OCI-LY7 (cell line): Measurements from ENCODE around the gene FOXP1. TPM values are rescaled to one million over a fixed set of nuclear protein-coding genes. Genes with fewer than 3 reads are reported as not detected.
A peak's percentile ranks its signal among the peaks of the same experiment; 100 is the strongest.

Experiments
- BruUV-seq: library from RNA; stranded (reverse); fragments of 400-500 nt; replicated peaks from 2 replicates; lab custom pipeline; 2021; lab: Mats Ljungman, UMichigan
- CTCF ChIA-PET: fragments of 300-600 bp; sonication (Branson Sonifier 250); formaldehyde crosslinking; loops from one replicate; lab custom pipeline; 2022; ENCODE audit warnings: antibody characterized with exemption; ENCODE audit not compliant: unreplicated experiment; lab: Charles Lee
- POLR2A ChIA-PET: fragments of 300-600 bp; sonication (Branson Sonifier 250); formaldehyde crosslinking; loops from one replicate; lab custom pipeline; 2022; ENCODE audit warnings: antibody characterized with exemption; lab: Charles Lee
- DNase-seq: peaks from one replicate; pipeline ENCODE4 v3.0.0-alpha.2; 2015; ENCODE audit warnings: low spot score
- H2AFZ ChIP-seq: fragments of 200-600 bp; sonication (generic), shearing (Covaris generic); 2 replicates; pipeline ENCODE4 v1.6.1; 2014; ENCODE audit warnings: mild to moderate bottlenecking, antibody characterized with exemption, low read length, moderate library complexity
- H3K27ac ChIP-seq: fragments of 200-600 bp; sonication (generic); 2 replicates; pipeline ENCODE4 v1.5.1; 2014; ENCODE audit warnings: mixed run types, low read depth, mild to moderate bottlenecking, moderate library complexity, low read length, inconsistent platforms; ENCODE audit not compliant: poor library complexity, severe bottlenecking
- H3K36me3 ChIP-seq: fragments of 200-600 bp; sonication (generic); 2 replicates; pipeline ENCODE4 v1.6.1; 2014; ENCODE audit warnings: mild to moderate bottlenecking, antibody characterized with exemption, low read length, moderate library complexity, mixed read lengths; ENCODE audit not compliant: insufficient read depth
- H3K4me1 ChIP-seq: fragments of 200-600 bp; sonication (generic); 2 replicates; pipeline ENCODE4 v1.5.1; 2014; ENCODE audit warnings: mild to moderate bottlenecking, low read length; ENCODE audit not compliant: insufficient read depth, poor library complexity, severe bottlenecking
- H3K4me2 ChIP-seq: fragments of 200-600 bp; sonication (generic); 2 replicates; pipeline ENCODE4 v1.6.1; 2014; ENCODE audit warnings: mild to moderate bottlenecking, low read length
- H3K4me3 ChIP-seq: fragments of 200-600 bp; sonication (generic); 2 replicates; pipeline ENCODE4 v1.5.1; 2014; ENCODE audit warnings: mild to moderate bottlenecking, low read depth, low read length; ENCODE audit not compliant: poor library complexity, severe bottlenecking
- H3K79me2 ChIP-seq: fragments of 200-600 bp; sonication (generic); 2 replicates; pipeline ENCODE4 v1.6.1; 2016; ENCODE audit warnings: low read depth, mild to moderate bottlenecking, low read length, moderate library complexity, mixed read lengths; ENCODE audit not compliant: insufficient read depth
- H3K9me2 ChIP-seq: fragments of 200-600 bp; sonication (generic); 2 replicates; pipeline ENCODE4 v1.6.1; 2016; ENCODE audit warnings: mild to moderate bottlenecking, low read length, mixed read lengths; ENCODE audit not compliant: insufficient read depth
- H3K9me3 ChIP-seq: fragments of 200-600 bp; sonication (generic); 2 replicates; pipeline ENCODE4 v1.6.1; 2014; ENCODE audit warnings: mild to moderate bottlenecking, mixed run types, low read length, mixed read lengths
- H4K20me1 ChIP-seq: fragments of 200-600 bp; sonication (generic); 2 replicates; pipeline ENCODE4 v1.6.1; 2014; ENCODE audit warnings: mild to moderate bottlenecking, antibody characterized with exemption, low read length, moderate library complexity, mixed read lengths; ENCODE audit not compliant: insufficient read depth
- CTCF ChIP-seq: fragments of 200-600 bp; sonication (generic); conservative IDR thresholded peaks from 2 replicates; pipeline ENCODE4 v1.5.1; 2014; ENCODE audit warnings: mild to moderate bottlenecking, antibody characterized with exemption, low read length, moderate library complexity, mixed read lengths
- EZH2phosphoT487 ChIP-seq: fragments of 200-600 bp; sonication (generic); IDR thresholded peaks from 2 replicates; pipeline ENCODE4 v1.6.1; 2018; ENCODE audit warnings: low read depth, borderline replicate concordance, mild to moderate bottlenecking, mixed run types, antibody characterized with exemption, low read length, moderate library complexity, mixed read lengths
- intact Hi-C: fragments of 100-400 bp; cut with micrococcal nuclease; formaldehyde crosslinking; loops from one replicate; pipeline ENCODE4 v1.10.0; 2022; ENCODE audit not compliant: unreplicated experiment
- total RNA-seq, 2 experiments: library from RNA; depleted of rRNA in 1 of 2; stranded (reverse); fragments of >200 nt in 1 of 2; shearing (Covaris generic) in 1 of 2; gene quantifications; 2 replicates each; pipeline ENCODE4 v1.2.3, GENCODE V29; 2014 to 2022

FOXP1 gene
- total RNA-seq, 2 experiments from 2014 or later: 87.3 to 151 TPM

- Histone ChIP-seq H3K4me2 (peak overlapping the region; percentile 92), H3K36me3 (no peaks in the 10 kb centered on the region), H3K79me2 (peaks cover 13% of the 10 kb centered on the region; the same call in 1 of the 2 replicates), H3K27ac (peak overlapping the region; percentile 46), H3K9me3 (no peaks in the 10 kb centered on the region), H2AFZ (peak overlapping the region; percentile 16; the same call in 1 of the 2 replicates), H4K20me1 (no peaks in the 10 kb centered on the region), H3K4me1 (peaks cover 53% of the 10 kb centered on the region), H3K4me3 (peak overlapping the region; percentile 36), H3K9me2 (no peaks in the 10 kb centered on the region)
- DNase-seq: peak; percentile 8
- POLR2A ChIA-PET: interaction anchor here (0.6 to 1.6 kb wide), 7 partner anchors 12 to 262 kb away, joined by 3 to 6 read pairs (median 3); no protein-coding TSS in a partner anchor
- TF ChIP-seq EZH2phosphoT487: no peak
- no peak for TF ChIP-seq CTCF
- BruUV-seq: no TSS peak
- intact Hi-C loops: no loop called here
- CTCF ChIA-PET: no interaction called here
Observed at GRCh38 chr3:71135373-71136088, 448.0 kb downstream of the FOXP1 start.

GRCh38 chr3:71134521-71134920 lies 449.0 kb downstream of the FOXP1 start:
- Histone ChIP-seq H3K4me3 (peak overlapping the region; percentile 36), H4K20me1 (no peaks in the 10 kb centered on the region), H3K9me3 (no peaks in the 10 kb centered on the region), H2AFZ (peak overlapping the region; percentile 34; the same call in 1 of the 2 replicates), H3K27ac (peak overlapping the region; percentile 46), H3K4me1 (peaks cover 53% of the 10 kb centered on the region), H3K9me2 (no peaks in the 10 kb centered on the region), H3K4me2 (peak overlapping the region; percentile 92), H3K79me2 (peaks cover 21% of the 10 kb centered on the region; the same call in 1 of the 2 replicates), H3K36me3 (no peaks in the 10 kb centered on the region)
- DNase-seq: peak; percentile 10
- no TSS peak for BruUV-seq
- intact Hi-C loops: loop anchor here (5.0 kb wide), 3 partner anchors 127 to 378 kb away; no protein-coding TSS in a partner anchor
- ChIA-PET CTCF (no interaction called here), POLR2A (interaction anchor here (0.6 to 1.6 kb wide), 8 partner anchors 8 to 456 kb away, joined by 3 to 4 read pairs (median 3); no protein-coding TSS in a partner anchor)
- TF ChIP-seq CTCF (no peak), EZH2phosphoT487 (no peak)

- POLR2A ChIA-PET: interaction anchor here (0.9 kb wide), 1 partner anchor 9 kb away, joined by 3 read pairs; no protein-coding TSS in a partner anchor
- Histone ChIP-seq H3K4me2 (peak overlapping the region; percentile 92), H4K20me1 (no peaks in the 10 kb centered on the region), H3K27ac (peak overlapping the region; percentile 46), H3K36me3 (no peaks in the 10 kb centered on the region), H3K4me3 (peak overlapping the region; percentile 36), H3K9me3 (no peaks in the 10 kb centered on the region), H2AFZ (peak overlapping the region; percentile 34; the same call in 1 of the 2 replicates), H3K79me2 (peaks cover 27% of the 10 kb centered on the region; the same call in 1 of the 2 replicates), H3K9me2 (no peaks in the 10 kb centered on the region), H3K4me1 (peaks cover 53% of the 10 kb centered on the region)
- CTCF ChIA-PET: no interaction called here
- TF ChIP-seq EZH2phosphoT487: no peak
- no peak for TF ChIP-seq CTCF
- DNase-seq: no peak
- BruUV-seq: no TSS peak
- intact Hi-C loops: loop anchor here (5.0 kb wide), 3 partner anchors 127 to 378 kb away; no protein-coding TSS in a partner anchor
Observed at GRCh38 chr3:71133865-71134264, 449.7 kb downstream of the FOXP1 start.
